Esophagus mucosa (tissue), 1 donor: Measurements from ENCODE around the gene MEDAG. TPM values are rescaled to one million over a fixed set of nuclear protein-coding genes. Genes with fewer than 3 reads are reported as not detected.
"Not testable (repeated sequence)": the region's sequence is repeated elsewhere in the genome, so short reads cannot be mapped to it uniquely, and the experiment has no call there.

ENCODE experiments used
- ATAC-seq: fragments of 200-7000 bp; cut with Tn5 transposase; one replicate; pipeline ENCODE4 v1.9.1; 2020
- total RNA-seq: library from RNA; stranded (reverse); gene quantifications from one replicate; pipeline ENCODE4 v1.2.4, GENCODE V29; 2023
- donor health status: DM: yes; HTN: yes; CAD: no.

Gene MEDAG
- total RNA-seq, 1 donor from 2014 or later: 2.7 TPM

DNA sequence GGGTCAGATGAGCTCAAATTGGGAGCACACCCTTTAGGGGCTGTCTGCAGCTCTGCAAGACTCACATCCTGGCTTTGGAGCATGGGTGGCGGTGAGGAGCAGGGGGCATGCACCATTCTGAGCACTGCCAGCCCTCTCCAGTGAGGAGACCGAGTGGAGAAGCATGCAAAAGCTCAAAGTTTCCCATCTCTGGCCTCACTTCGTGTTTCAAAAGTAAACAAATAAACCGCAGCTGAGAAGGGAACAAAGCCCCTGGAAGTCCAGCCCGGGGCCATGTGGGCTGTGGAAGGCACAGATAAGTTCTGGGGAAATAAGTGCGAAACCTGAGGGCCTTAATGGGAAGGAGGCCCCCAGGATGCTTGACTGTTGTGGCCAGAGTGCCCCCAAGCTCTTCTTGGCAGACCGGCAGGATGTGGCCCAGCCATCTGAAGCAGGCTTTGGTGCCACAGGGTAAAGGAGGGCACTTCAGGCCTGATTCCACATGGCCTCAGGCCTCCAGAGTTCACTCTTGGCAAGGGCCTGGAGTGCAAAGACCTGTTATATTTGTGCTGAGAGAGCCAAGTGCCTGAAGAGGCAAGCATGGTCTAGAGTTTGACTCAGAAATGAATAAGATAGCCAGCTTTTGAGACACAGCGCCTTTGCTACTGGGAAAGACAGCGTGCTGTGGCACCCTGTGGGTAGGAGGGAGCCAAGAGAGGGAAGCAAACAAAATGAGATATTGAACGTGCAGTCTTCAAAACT, 1.2 kb downstream of the MEDAG start:
- ATAC-seq: peak; percentile 72

DNA sequence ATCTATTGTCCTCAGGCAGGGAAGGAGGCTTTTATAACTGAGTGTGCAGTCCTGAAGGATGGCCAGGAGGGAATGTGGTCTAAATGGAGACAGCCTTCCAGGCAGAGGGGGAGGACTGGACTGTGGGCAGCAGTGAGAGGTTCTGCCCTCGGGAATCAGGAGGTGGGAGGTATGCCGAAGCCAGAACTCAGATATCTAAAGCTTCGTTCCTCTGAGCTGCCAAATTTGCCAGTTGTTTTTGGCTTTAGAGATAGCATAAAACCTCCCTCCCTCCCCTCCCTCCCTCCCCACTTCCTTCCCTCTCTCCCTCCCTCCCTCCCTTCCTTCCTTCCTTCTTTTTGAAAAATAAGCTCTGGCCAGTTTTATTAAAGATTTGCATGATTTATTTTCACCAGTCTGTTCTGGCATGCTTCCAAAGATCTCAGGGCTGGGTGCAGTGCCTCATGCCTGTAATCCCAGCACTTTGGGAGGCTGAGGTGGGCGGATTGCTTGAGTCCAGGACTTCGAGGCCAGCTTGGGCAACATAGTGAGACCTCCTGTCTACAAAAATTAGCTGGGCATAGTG, 2.4 kb downstream of the MEDAG start:
- ATAC-seq: no peak

DNA sequence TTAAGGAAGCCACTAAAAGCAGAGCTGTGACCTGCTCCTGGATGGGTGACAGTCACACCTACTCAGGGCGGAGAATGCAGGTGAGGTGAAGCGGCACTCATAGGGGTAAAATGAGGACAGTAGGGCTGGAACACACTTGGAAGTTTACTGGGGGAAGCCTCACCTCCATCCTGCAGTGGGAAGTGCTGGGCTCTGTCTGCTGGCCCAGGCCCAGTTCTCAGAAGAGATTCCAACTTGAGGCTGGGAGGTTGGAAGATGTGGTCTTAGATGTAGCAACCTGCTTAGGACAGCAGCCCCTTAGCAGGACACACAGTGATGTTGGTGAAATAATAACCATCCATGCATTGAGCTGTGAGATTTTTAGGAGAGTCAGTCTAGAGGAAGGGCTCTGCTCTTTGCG, 4.6 kb downstream of the MEDAG start:
- no peak for ATAC-seq

DNA sequence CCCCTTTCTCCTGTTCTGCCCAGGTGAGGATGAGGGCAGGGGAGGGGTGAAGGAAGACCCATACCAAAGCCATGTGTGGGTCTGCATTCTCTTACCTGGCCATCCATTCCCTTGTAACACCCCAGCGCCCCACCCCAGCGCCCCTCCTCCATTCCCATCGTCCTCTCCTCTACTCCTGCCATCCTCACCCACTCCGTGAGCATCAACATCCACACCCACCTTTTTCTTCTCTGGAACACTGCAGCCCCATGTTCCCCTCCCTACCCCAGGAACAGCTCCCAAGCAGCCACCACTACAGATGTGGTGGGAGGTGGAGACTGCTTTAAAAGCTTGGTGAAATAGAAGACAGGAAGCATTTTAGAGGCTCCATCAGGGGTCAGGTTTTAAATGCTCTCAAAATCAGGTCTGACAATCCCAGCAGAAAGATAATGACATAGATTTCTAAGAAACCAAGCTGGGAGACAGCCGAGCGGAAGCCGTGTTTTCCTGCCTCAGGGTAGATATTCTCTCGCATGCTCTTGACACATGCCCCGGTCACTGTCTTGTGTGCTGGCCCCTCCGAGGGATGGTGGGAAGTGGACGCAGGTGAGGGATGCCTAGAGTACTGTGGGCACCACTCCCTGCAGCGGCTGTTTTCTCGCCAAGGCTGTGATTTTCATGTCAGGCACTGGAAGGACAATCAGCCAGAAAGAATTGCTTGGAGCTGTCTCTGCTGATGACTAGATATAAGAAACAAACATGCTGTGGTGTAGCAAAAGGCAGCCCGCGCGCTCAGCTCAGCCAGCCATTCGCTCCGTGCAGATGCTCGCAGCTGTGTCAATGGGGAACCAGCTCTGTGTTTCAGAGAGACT, 9.8 kb downstream of the MEDAG start:
- no peak for ATAC-seq

DNA sequence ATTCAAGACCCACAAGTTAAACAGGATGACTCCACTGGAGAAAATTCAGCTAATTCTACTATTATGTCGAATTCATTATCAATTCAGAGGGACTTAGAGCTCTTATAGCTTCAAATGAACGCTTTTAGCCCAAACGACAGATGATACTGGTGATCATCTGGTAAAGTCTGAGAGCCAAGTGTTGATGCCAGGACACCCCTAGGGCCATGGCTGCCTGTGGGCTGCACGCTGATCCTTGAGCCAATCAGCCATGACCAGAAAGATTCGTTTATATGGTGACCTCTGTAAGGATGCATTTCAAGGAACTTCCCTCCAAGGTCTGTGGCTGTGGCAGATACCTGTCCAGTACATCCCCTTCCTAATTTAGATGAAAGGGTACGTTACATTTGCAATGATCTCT, 10.9 kb downstream of the MEDAG start:
- ATAC-seq: no peak

DNA sequence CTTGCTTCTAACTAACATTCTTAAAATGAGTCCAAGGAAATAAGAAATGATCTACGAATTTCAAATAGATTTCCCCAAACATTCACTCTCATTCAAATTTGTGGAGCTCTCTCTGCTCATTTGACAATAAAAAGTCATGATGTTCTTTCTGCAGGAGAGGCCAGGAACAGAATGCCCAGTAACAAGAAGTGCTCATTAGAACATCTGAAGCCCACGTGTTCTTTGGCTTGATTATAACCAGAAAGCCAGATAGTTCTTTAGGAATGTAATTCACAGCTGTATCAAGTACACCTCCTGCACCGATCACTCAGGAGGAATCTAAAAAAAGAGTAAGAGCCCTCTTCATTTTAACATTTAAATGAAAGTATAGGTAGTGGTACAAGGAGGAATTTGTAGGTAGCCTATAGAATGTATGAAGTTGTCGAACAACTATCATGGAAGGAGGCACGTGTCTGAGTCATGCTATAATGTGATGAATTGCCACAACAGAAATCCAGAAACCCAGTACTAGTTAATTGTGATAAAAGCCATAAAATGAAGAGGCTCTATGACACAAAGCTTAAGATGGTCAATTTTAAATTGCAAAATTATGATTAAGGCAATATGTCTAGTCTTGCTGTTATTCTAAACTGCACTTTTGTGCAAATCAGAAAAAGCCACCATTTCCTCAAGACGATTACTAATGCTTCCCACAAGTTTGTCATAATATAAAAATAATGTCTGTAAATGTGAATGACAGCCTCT, 12.8 kb downstream of the MEDAG start:
- no peak for ATAC-seq

DNA sequence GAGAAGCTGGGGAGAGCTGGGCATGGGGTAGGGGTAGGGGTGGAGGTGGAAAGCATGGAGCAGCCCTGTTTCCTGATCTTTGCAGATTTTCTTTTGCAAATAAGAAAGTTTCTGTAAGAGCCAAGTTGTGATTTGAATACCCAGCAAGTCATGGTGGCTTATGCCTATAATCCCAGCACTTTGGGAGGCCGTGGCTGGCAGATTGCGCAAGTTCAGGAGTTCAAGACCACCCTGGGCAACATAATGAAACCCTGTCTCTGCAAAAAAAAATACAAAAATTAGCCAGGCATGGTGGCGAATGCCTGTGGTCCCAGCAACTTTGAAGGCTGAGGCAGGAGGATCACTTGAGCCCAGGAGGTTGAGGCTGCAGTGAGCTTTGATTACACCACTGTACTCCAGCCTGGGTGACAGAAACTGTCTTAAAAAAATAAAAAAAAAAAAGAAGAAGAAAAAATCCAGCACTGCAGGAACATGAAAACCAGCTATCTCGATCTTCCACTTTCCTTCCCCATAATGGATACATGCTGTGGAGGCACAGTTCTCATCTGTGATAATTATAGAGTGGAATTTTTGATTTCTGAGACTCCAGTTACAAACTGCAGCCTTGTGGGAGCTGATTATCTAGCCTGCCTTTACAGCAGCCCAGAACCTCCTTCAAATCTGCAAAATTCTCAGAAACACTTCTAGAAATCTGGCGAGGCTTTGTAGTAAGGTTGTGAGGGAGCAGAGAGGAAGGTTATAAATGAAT, 14.3 kb downstream of the MEDAG start:
- ATAC-seq: no peak

DNA sequence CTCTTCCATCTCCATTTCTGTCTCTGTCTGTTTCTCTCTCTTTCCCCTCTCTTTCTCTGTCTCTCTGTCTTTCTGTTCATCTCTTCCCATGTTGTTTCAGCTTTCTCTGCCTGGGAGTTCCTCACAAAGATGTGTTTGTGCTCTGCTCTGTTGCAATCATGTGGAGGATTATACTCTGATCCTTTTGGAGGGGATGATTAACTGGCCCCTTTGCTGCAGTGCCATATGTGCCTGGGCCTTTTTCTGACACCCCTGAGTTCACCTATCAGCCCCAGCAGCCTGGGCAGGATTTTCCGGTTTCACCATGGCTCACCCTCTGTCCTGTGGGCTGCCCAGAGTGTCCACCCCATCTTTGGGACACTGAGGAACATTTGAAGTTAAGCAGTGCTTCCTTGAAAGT, 17.3 kb downstream of the MEDAG start:
- ATAC-seq: peak; percentile 83

DNA sequence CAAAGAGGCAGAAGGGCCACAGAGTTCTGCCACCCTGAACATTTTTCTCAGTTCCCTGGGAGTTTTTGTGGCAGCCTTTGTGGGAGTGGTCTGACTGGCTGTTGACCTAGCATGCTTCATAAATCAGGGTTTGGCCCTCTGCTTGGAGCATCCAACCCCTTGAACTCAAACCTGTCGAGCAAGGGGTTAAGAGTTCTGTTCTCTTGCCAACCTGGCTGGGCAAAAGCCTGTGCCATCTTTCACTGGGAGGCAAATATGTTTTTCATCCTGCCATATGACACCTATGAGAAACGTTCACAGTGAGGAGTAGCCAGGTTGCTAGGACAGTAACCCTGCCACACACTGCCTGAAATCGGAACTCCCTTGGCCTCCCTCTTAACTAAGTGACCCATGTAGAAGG, 18.6 kb downstream of the MEDAG start:
- peak; percentile 70 for ATAC-seq

DNA sequence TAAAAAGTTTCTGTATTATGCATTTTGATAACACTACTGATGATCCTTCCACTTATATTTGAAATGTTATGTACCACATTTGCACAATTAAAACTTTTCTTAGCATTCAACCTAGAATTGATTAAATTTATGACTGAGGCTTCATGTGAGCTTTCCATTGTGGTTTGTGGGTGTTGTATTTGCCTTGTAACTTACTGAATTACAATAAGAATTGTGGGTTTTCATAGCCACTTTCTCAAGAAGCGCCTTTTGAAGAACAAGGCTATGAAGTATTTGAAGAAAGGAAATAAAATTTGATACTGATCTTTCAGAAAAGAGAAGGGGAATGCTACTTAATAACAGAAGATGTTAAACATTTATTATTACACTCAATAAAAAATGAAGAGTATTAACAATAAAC, 19.4 kb downstream of the MEDAG start:
- no peak for ATAC-seq

DNA sequence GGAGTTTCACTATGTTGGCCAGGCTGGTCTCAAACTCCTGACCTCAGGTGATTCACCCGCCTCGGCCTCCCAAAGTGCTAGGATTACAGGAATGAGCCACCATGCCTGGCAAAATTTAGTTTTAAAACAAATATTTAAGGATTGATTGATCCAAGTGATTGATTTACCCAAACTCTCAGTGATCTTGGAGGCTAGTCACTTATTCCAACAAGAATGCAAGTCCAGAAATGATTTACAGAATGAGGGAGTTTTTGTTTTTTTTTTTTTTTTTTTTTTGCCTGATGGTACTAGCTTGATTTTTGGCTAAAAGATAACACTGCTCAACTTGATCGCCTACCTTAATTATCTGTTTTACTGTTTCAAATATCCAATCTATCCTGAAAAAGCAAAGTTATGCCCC, 20.7 kb downstream of the MEDAG start:
- ATAC-seq: no peak

DNA sequence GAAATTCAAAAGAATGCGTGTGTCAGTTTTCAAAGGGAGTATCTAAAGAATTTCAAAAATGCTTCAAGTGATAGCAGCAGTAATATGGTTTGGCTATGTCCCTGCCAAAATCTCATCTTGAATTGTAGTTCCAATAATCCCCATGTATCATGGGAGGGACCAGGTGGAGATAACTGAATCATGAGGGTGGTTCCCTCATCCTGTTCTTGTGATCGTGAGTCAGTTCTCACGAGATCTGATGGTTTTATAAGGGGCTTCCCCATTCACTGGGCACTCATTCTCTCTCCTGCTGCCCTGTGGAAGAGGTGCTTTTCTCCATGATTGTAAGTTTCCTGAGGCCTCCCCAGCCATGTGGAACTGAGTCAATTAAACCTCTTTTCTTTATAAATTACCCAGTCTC, 21.1 kb downstream of the MEDAG start:
- not testable (repeated sequence) for ATAC-seq

DNA sequence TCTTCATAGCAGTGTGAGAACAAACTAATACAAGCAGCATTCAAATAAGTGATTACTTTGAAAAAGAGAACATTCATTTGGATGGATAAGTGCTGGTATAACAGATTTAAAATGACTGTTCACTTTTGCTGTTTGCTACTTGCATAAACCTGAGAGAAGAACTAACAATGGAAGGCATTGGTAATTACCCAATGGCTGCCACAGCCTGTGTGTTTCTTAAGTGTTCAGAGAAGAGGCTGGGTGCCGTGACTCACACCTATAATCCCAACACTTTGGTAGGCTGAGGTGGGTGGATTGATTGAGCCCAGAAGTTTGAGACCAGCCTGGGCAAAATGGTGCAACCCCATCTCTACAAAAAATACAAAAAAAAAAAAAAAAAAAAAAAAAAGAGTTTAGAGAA, 21.5 kb downstream of the MEDAG start:
- ATAC-seq: peak; percentile 28

DNA sequence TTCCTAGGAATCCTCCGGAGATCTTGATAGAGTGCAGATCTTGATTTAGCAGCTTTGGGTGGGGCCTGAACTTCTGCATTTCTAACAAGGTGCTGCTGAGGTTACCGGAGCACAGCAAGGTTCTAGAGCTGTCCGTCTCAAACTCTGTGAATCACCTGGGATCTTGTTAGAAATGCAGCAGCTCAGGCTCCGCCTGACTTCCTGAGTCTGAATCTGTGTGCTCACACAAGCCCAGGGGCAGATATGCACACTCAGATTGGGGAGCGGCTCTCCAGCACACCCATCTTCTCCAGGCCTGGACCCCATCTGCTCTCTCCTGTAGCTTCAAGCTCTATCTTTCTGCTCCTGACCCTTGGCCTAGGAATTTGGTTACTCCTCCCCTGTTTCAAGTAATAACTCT, 22.9 kb downstream of the MEDAG start:
- ATAC-seq: peak; percentile 83

DNA sequence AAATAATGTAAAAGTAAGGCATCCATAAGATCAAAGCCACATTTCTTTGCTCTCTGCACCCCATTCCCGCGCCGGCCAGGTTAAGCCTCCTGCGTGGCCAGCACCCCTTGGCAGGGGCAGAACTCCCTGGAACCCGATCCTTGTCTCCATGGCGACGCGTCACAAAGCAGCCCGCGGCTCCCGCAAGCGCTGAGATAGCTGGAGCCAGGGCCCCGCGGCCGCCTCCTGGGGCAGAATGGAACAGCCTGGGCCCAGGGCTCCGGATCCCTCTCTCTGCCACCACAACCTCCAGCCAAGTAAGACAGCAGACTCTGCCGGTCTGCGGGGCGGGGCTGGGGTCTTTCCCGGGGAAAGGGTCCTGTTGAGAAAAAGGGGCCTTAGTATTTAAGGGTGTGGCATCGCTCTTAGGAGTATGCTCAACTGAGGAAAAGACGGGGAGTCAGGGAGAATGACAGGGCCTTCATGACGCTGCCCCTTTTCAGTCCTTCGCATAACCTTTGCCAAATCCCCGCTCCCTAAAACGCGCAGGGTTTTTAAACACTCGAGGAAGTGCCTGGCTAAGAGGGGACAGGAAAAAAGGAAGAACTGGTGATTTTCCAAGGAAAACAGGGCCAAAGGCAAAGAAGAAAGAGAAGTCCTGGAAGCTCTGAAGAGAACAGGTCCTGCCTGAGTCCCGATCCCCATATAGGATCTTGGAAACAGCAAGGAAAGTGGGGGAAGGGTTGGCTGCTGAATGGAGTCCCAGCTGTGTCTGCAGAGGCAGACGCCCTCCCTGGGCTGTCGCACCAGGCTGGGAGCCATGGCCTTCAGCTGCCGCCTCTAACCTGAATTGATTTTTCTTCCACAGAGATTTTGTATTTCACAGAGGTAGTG, 26.6 kb downstream of the MEDAG start, which contains the start of gene TEX26:
Gene TEX26 (plus strand): TSS at position 176 of the 873 bp plus-strand sequence. CDS start 60 bp downstream, at position 236.
- ATAC-seq: no peak

DNA sequence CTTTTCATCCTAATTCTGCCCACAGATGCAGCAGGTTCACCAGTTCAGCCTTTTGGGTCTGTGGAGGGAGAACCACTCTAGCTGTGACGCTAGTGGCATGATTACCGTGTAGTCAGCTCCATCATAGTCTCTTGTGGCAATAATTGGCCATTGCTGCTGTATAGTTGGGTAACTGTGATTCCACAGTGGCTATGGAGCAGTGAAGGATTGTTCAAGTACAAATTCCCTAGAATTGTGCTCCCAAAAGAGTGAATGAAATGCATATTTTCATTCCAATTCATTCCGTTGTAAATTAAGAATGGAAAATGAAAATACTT, 27.2 kb downstream of the MEDAG start:
- no peak for ATAC-seq

DNA sequence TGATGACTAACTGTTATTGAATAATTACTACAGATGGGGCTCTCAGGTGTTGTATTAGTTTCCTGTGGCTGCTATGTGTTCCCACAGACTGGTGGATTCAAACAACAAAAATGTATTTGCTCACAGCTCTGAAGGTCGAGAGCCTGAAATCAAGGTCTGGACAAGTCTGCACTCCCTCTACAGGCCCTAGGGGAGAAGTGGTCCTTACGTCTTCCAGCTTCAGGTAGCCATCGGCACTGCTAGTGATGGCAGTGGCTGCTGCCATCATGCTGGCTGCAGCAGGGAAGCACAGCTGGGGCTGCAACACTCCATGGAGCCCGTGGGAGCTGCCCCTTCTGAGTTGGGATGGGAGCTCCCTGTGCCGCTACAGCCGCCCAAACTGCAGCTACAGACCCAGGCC, 28.3 kb downstream of the MEDAG start:
- ATAC-seq: no peak

DNA sequence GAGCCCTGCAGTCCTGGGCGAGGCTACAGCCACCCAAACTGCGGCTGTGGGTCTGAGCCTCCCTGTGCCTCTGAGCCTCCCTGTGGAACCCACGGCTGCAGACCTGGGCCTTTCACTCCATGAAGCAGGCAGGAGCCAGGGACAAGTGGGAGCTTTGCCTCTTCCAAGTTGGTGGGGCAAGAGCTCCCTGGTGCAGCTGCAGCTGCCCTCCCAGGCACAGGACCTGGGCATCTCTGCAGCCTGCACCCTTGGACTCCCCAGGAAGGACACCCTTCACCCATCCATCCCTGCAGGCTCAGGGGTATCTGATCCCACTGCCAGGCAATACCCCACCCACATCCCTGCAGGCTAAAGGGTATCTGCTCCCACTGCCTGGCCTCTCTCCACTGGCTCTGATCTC, 28.7 kb downstream of the MEDAG start:
- no peak for ATAC-seq

DNA sequence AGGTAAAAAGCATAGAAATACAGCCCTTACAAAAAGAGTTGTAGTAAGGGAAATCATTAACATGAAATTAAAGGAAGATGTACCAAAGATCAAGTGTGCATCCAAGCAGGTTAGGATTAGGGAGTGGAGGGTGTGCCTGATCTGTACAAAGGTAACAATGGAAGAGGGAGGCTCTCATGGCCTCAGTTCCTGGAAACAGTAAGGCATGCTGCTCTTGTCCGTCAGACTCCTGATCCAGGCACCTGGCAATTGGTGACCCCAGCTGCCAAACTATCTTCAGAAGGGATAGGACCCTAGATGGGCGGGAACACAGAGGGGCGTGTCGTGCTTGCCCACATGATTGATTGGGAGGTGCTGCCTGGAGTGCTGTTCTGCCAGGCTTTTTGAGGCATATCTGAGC, 30.9 kb downstream of the MEDAG start:
- peak; percentile 83 for ATAC-seq

DNA sequence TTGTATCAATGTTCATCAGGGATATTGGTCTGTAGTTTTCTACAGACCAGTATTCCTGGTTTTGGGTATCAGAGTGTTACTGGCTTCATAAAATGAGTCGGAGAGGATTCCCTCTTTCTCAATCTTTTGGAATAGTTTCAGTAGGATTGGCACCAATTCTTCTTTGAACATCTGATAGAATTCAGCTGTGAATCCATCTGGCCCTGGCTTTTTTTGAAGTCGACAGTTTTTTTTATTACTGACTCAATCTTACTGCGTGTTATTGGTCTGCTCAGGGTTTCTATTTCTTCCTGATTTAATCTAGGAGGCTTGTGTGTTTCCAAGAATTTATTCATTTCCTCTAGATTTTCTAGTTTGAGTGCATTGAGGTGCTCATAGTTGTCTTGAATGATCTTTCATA, 37.8 kb downstream of the MEDAG start:
- no peak for ATAC-seq

DNA sequence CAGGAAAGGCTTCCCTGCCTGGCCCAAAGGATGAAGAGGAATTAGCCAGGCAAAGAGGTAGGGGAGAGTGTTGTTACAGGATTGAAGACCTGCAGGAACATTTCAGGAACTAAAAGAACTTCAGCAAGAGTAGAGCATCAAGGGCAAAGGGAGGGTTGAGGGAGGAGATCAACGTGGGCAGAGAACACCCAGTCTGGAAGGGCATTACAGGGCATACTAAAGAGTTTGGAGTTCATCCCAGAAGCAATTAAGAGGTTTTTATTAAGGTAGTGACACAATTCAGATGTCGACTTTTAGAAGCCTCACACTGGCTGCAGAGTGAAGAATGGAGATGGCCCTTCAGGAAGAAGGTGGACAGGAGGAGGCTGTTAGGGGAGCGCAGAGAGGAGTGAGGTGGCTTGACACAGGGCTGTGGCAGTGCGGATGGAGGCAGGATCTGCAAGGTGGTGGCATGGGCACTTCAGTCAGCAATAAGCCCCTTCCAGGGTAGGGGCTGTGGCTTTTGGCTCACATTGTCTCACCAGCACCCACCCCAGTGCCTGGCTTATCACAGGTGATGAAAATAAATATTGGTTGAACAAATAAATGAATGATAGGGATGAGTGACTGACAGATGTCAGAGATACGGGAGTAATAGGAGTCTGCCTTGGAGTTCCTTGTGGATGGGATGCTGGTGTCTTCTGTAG, 51.3 kb downstream of the MEDAG start:
- ATAC-seq: no peak
